T47D (cell line): Measurements from ENCODE around the gene UBD.
A peak's percentile ranks its signal among the peaks of the same experiment; 100 is the strongest.

Experiments used
- DNase-seq, 2 experiments: peaks; one replicate each; pipeline versions ENCODE4 v3.0.0 to v3.0.0-alpha.2; 2011 to 2012; ENCODE audit warnings: low read depth in 1 of 2, low spot score in 1 of 2
- JUND ChIP-seq: IDR thresholded peaks from 2 replicates; pipeline ENCODE4 v1.6.1; 2012; ENCODE audit warnings: low read depth
- in situ Hi-C: cut with HindIII; loops from 2 replicates; pipeline ENCODE4 v1.10.0; 2016; ENCODE audit warnings: low sequenced_read_pairs, low pct_unique_long_range_greater_than_20kb

UBD gene

GRCh38 chr6:29553268-29554057 is 6.1 kb downstream of the UBD start:
- TF ChIP-seq JUND = no peak
- in situ Hi-C loops = no loop called here
- no peak for DNase-seq

- no peak for TF ChIP-seq JUND
- DNase-seq = peak; percentile 68 to 78
- in situ Hi-C loops = no loop called here
Measured at GRCh38 chr6:29552512-29553051, 7.0 kb downstream of the UBD start.

GRCh38 chr6:29547573-29547972 is 12.0 kb downstream of the UBD start:
- DNase-seq = no peak
- in situ Hi-C loops = no loop called here
- no peak for TF ChIP-seq JUND

- DNase-seq = peak in 1 of 2 experiments; percentile 25
- TF ChIP-seq JUND = no peak
- in situ Hi-C loops = no loop called here
Measured at GRCh38 chr6:29537714-29538403, 21.7 kb downstream of the UBD start.

- in situ Hi-C loops = no loop called here
- TF ChIP-seq JUND = no peak
Measured at GRCh38 chr6:29532320-29532951, 27.1 kb downstream of the UBD start.

GRCh38 chr6:29531668-29532067 is 27.9 kb downstream of the UBD start:
- TF ChIP-seq JUND = no peak
- in situ Hi-C loops = no loop called here
- no peak for DNase-seq

More at GRCh38 chr6:29532320-29532951, 27.1 kb downstream of the UBD start:
- no peak for DNase-seq

- no peak for DNase-seq
- in situ Hi-C loops = no loop called here
- no peak for TF ChIP-seq JUND
Measured at GRCh38 chr6:29530671-29531310, 28.7 kb downstream of the UBD start.

GRCh38 chr6:29529956-29530355 is 29.6 kb downstream of the UBD start:
- in situ Hi-C loops = no loop called here
- no peak for DNase-seq

GRCh38 chr6:29528988-29529560 is 30.5 kb downstream of the UBD start:
- TF ChIP-seq JUND = no peak
- in situ Hi-C loops = no loop called here

More at GRCh38 chr6:29529956-29530355, 29.6 kb downstream of the UBD start:
- TF ChIP-seq JUND = no peak

GRCh38 chr6:29528300-29528931 is 31.1 kb downstream of the UBD start:
- no peak for DNase-seq
- in situ Hi-C loops = no loop called here
- no peak for TF ChIP-seq JUND

More at GRCh38 chr6:29528988-29529560, 30.5 kb downstream of the UBD start:
- no peak for DNase-seq

GRCh38 chr6:29527564-29527963 is 32.0 kb downstream of the UBD start:
- TF ChIP-seq JUND = no peak
- DNase-seq = no peak
- in situ Hi-C loops = no loop called here
